ENCODE data around the gene BNC2. TPM values are rescaled to one million over a fixed set of nuclear protein-coding genes. Genes with fewer than 3 reads are reported as not detected.

BNC2 gene
- total RNA-seq, 1 donor from 2014 or later, result 2.4 TPM

DNA sequence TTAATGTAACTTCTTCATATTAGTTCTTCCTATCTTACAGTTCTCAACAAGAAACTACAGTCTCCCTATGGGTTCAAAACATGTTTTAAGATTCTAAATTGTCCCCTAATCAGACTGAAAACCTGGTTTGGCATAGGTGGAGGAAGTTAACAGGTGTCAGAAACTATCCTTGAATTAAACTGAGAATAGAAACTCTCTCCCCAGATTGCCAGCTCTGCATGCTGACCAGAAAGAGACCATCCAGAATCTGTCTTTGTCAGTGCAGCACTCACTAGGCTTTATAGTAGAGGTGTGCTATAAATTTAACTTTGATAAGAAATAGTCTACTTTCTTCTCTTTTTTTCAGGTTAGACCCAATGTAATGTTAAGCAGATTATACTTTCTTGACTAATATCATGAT lies 63.8 kb downstream of the BNC2 start:
- Histone ChIP-seq H3K36me3 (no peaks in the 10 kb centered on the region), H3K4me1 (peaks cover 10% of the 10 kb centered on the region), H4K20me1 (ENCODE audit: low read depth) (no peaks in the 10 kb centered on the region), H3K79me2 (ENCODE audit: low read depth) (no peaks in the 10 kb centered on the region), H3K4me3 (no peak overlapping the region), H3F3A (ENCODE audit: low read depth) (peaks cover 15% of the 10 kb centered on the region), H2AFZ (replicated peaks) (no peak overlapping the region), H3K4me2 (no peak overlapping the region), H3K9me3 (ENCODE audit: low read depth) (no peaks in the 10 kb centered on the region), H3K9ac (no peak overlapping the region), H3K27me3 (no peaks in the 10 kb centered on the region), H3K27ac (no peak overlapping the region)
- peaks cover 2% of the 10 kb centered on the region for H3K27me3 Mint-ChIP-seq (ENCODE audit: insufficient read depth, low read depth)
- TF ChIP-seq EZH2 (IDR thresholded peaks at IDR 0.05), result no peak
- TF ChIP-seq, protein P1, sequence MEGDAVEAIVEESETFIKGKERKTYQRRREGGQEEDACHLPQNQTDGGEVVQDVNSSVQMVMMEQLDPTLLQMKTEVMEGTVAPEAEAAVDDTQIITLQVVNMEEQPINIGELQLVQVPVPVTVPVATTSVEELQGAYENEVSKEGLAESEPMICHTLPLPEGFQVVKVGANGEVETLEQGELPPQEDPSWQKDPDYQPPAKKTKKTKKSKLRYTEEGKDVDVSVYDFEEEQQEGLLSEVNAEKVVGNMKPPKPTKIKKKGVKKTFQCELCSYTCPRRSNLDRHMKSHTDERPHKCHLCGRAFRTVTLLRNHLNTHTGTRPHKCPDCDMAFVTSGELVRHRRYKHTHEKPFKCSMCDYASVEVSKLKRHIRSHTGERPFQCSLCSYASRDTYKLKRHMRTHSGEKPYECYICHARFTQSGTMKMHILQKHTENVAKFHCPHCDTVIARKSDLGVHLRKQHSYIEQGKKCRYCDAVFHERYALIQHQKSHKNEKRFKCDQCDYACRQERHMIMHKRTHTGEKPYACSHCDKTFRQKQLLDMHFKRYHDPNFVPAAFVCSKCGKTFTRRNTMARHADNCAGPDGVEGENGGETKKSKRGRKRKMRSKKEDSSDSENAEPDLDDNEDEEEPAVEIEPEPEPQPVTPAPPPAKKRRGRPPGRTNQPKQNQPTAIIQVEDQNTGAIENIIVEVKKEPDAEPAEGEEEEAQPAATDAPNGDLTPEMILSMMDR (IDR thresholded peaks at IDR 0.05), result no peak
- TF ChIP-seq EZH2phosphoT487 (IDR thresholded peaks at IDR 0.05), result no peak
- DNase-seq (ENCODE audit: low spot score), result no peak
- no peak overlapping the region for H3K4me3 Mint-ChIP-seq
- H3K4me1 Mint-ChIP-seq, result peaks cover 11% of the 10 kb centered on the region
- H3K27ac Mint-ChIP-seq, result no peak overlapping the region
- no peaks in the 10 kb centered on the region for H3K9me3 Mint-ChIP-seq
- H3K36me3 Mint-ChIP-seq, result no peaks in the 10 kb centered on the region

DNA sequence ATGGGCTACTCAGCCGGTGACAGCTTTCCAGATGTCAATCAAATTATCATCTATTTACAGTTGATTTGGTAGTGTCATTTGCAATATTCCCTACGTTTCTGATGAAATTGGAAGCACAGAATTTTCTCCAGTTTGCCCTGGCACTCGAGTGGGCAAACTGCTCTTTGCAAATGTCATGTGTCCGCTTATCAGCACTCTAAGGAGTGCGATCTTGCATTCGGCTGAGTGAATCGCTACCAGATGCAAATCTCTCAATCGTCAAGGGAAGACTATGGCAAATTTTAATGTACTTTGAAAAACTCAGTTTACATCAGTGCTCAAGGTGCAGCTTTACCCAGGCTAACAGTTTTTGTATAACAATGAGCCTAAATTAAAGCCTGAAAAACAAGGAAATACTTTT lies 66.8 kb downstream of the BNC2 start:
- Histone ChIP-seq H3K36me3 (no peaks in the 10 kb centered on the region), H3K9ac (no peak overlapping the region), H3K4me3 (no peak overlapping the region), H4K20me1 (ENCODE audit: low read depth) (no peaks in the 10 kb centered on the region), H3K79me2 (ENCODE audit: low read depth) (no peaks in the 10 kb centered on the region), H3K4me2 (no peak overlapping the region), H3K9me3 (ENCODE audit: low read depth) (no peaks in the 10 kb centered on the region), H3K4me1 (peaks cover 13% of the 10 kb centered on the region), H2AFZ (replicated peaks) (peak overlapping the region; percentile 12), H3K27me3 (no peaks in the 10 kb centered on the region), H3F3A (ENCODE audit: low read depth) (peaks cover 11% of the 10 kb centered on the region), H3K27ac (no peak overlapping the region)
- peaks cover 2% of the 10 kb centered on the region for H3K27me3 Mint-ChIP-seq (ENCODE audit: insufficient read depth, low read depth)
- H3K9me3 Mint-ChIP-seq, result no peaks in the 10 kb centered on the region
- H3K36me3 Mint-ChIP-seq, result no peaks in the 10 kb centered on the region
- TF ChIP-seq, protein P1 (IDR thresholded peaks at IDR 0.05), result no peak
- TF ChIP-seq EZH2 (IDR thresholded peaks at IDR 0.05), result no peak
- no peak for TF ChIP-seq EZH2phosphoT487 (IDR thresholded peaks at IDR 0.05)
- H3K27ac Mint-ChIP-seq, result no peak overlapping the region
- DNase-seq (ENCODE audit: low spot score), result no peak
- H3K4me3 Mint-ChIP-seq, result no peak overlapping the region
- no peaks in the 10 kb centered on the region for H3K4me1 Mint-ChIP-seq

DNA sequence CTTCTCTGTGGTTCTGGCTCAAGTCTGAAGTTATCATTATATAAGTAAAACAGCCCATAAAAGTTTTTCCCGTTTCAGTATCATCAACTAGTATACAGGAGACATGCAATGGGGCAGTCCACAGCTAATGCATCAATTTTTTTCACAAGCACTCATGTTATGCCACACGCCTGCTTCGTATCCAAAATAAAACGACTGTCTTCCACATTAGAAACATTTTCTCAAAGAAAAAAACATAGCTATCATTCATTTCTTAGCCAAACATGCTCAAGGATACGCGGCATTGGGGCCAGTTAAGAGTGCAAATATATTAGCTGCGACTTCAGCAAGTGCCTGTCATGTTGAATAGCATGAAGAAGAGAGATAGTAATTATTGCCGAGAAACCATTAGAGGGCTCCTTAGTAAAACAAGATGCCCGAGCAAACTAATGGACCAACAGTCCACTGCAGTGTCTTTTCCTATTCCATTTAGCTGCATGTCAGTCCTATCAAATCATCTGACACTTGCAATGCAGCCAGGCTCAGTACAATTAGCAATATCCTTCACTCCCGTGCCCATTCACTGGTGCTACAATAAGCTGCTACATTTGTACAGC lies 68.5 kb downstream of the BNC2 start:
- H3K4me3 ChIP-seq, result no peak overlapping the region
- peak overlapping the region; percentile 44 for H2AFZ ChIP-seq (replicated peaks)
- Mint-ChIP-seq H3K27ac (no peak overlapping the region), H3K4me3 (no peak overlapping the region), H3K27me3 (ENCODE audit: insufficient read depth, low read depth) (no peaks in the 10 kb centered on the region), H3K4me1 (no peaks in the 10 kb centered on the region), H3K9me3 (no peaks in the 10 kb centered on the region), H3K36me3 (no peaks in the 10 kb centered on the region)
- no peak overlapping the region for H3K27ac ChIP-seq
- TF ChIP-seq, protein P1 (IDR thresholded peaks at IDR 0.05), result no peak
- TF ChIP-seq EZH2phosphoT487 (IDR thresholded peaks at IDR 0.05) (no peak), EZH2 (IDR thresholded peaks at IDR 0.05) (no peak)
- no peaks in the 10 kb centered on the region for H3K36me3 ChIP-seq
- H3K9ac ChIP-seq, result no peak overlapping the region
- no peak overlapping the region for H3K4me2 ChIP-seq
- H3K79me2 ChIP-seq (ENCODE audit: low read depth), result no peaks in the 10 kb centered on the region
- no peaks in the 10 kb centered on the region for H3K9me3 ChIP-seq (ENCODE audit: low read depth)
- peaks cover 24% of the 10 kb centered on the region for H3K4me1 ChIP-seq
- no peaks in the 10 kb centered on the region for H3K27me3 ChIP-seq
- peaks cover 11% of the 10 kb centered on the region for H3F3A ChIP-seq (ENCODE audit: low read depth)
- no peaks in the 10 kb centered on the region for H4K20me1 ChIP-seq (ENCODE audit: low read depth)
- no peak for DNase-seq (ENCODE audit: low spot score)
